Activated CD4-positive, alpha-beta T cell treated with anti-CD3 and anti-CD28 coated beads, Interleukin-2, Interleukin-4, amounts not matched to agents 100 ng/mL and 50 ng/mL, durations not matched to agents 16 hours and 8 hours (primary cell): ENCODE results near the gene ATG4D.
"Not testable (repeated sequence)": the region's sequence is repeated elsewhere in the genome, so short reads cannot be mapped to it uniquely, and the experiment has no call there.

ENCODE experiments used
- DNase-seq: peaks from one replicate; pipeline ENCODE4 v3.0.0-alpha.2; 2020; ENCODE audit warnings: low spot score

ATG4D gene

GRCh38 chr19:10519421-10519820, 24.3 kb upstream of the ATG4D start:
- no peak for DNase-seq

GRCh38 chr19:10520652-10521318, 22.9 kb upstream of the ATG4D start:
- no peak for DNase-seq

GRCh38 chr19:10521461-10522171, 22.1 kb upstream of the ATG4D start:
- DNase-seq, result no peak

GRCh38 chr19:10523135-10523636, 20.5 kb upstream of the ATG4D start:
- DNase-seq, result no peak

- DNase-seq, result no peak
Measured at GRCh38 chr19:10525636-10526035, 18.1 kb upstream of the ATG4D start.

GRCh38 chr19:10526887-10527286, 16.8 kb upstream of the ATG4D start:
- DNase-seq, result not testable (repeated sequence)

GRCh38 chr19:10532457-10532856, 11.2 kb upstream of the ATG4D start:
- DNase-seq, result no peak

GRCh38 chr19:10533646-10534386, 9.9 kb upstream of the ATG4D start:
- no peak for DNase-seq

GRCh38 chr19:10535613-10536012, 8.1 kb upstream of the ATG4D start:
- no peak for DNase-seq

- no peak for DNase-seq
Measured at GRCh38 chr19:10537668-10538067, 6.0 kb upstream of the ATG4D start.

GRCh38 chr19:10538204-10538983, 5.3 kb upstream of the ATG4D start:
- no peak for DNase-seq

GRCh38 chr19:10539016-10539415, 4.7 kb upstream of the ATG4D start:
- DNase-seq, result not testable (repeated sequence)

GRCh38 chr19:10543059-10543419, 665 bp upstream of the ATG4D start:
- DNase-seq, result no peak

- DNase-seq, result peak; percentile 21
Measured at GRCh38 chr19:10544242-10544752, 593 bp downstream of the ATG4D start.

GRCh38 chr19:10544753-10545251, 1.1 kb downstream of the ATG4D start:
- no peak for DNase-seq

- DNase-seq, result no peak
Measured at GRCh38 chr19:10546817-10547216, 3.1 kb downstream of the ATG4D start.

- DNase-seq, result no peak
Measured at GRCh38 chr19:10548746-10549276, 5.1 kb downstream of the ATG4D start.

- no peak for DNase-seq
Measured at GRCh38 chr19:10549733-10550132, 6.0 kb downstream of the ATG4D start.

- DNase-seq, result no peak
Measured at GRCh38 chr19:10550336-10550735, 6.6 kb downstream of the ATG4D start.

- DNase-seq, result not testable (repeated sequence)
Measured at GRCh38 chr19:10551006-10551405, 7.3 kb downstream of the ATG4D start.

GRCh38 chr19:10551698-10552301, 8.1 kb downstream of the ATG4D start:
- DNase-seq, result peak; percentile 54
